A549 (cell line): ENCODE data around the gene PDE4D. TPM values are rescaled to one million over a fixed set of nuclear protein-coding genes. Genes with fewer than 3 reads are reported as not detected.

Source experiments
- ATAC-seq, 2 experiments: fragments of 200-7000 bp in 1 of 2; fragments of >200 bp in 1 of 2; cut with Nextera tagmentation in 1 of 2; cut with Tn5 transposase in 1 of 2; 3 replicates each; pipeline versions ENCODE4 v1.8.0 to v1.9.1; 2018 to 2020; ENCODE audit warnings: mild to moderate bottlenecking in 1 of 2, moderate library complexity in 1 of 2
- CTCF ChIA-PET: fragments of 300-600 bp; sonication (Branson Sonifier 250); formaldehyde crosslinking; extraction: SDS; loops from one replicate; lab custom pipeline; 2021; ENCODE audit warnings: antibody characterized with exemption, inconsistent platforms; lab: Yijun Ruan, JAX
- POLR2A ChIA-PET: fragments of 350-600 bp; formaldehyde crosslinking; extraction: SDS; loops from one replicate; lab custom pipeline; 2021; ENCODE audit warnings: antibody characterized with exemption, inconsistent platforms; lab: Yijun Ruan, JAX
- DNase-seq, 2 experiments: peaks; one replicate each; pipeline versions ENCODE4 v3.0.0 to v3.0.0-alpha.2; 2011 to 2016; ENCODE audit warnings: low read depth in 1 of 2, low spot score in 1 of 2
- FAIRE-seq: peaks from 2 replicates; lab custom pipeline; 2011; peaks lifted over from hg19 to GRCh38; lab: Jason Lieb, UNC
- H3K27ac ChIP-seq, 2 experiments: fragments of >200 bp; sonication (Bioruptor Twin); formaldehyde crosslinking; 3 replicates each; pipeline ENCODE4 v1.5.1; 2016 to 2017
- H3K4me1 ChIP-seq: fragments of >200 bp; sonication (Bioruptor Twin); formaldehyde crosslinking; 3 replicates; pipeline ENCODE4 v1.6.1; 2016
- H3K4me2 ChIP-seq: fragments of >200 bp; sonication (Bioruptor Twin); formaldehyde crosslinking; 3 replicates; pipeline ENCODE4 v1.6.1; 2016
- H3K4me3 ChIP-seq: fragments of >200 bp; sonication (Bioruptor Twin); formaldehyde crosslinking; 3 replicates; pipeline ENCODE4 v1.5.1; 2016
- H3K9me3 ChIP-seq: fragments of >200 bp; sonication (Bioruptor Twin); formaldehyde crosslinking; 3 replicates; pipeline ENCODE4 v1.6.1; 2016
- BHLHE40 ChIP-seq: IDR thresholded peaks from 2 replicates; pipeline ENCODE4 v1.6.1; 2012; ENCODE audit warnings: low read depth, low read length, inconsistent platforms
- CBX2 ChIP-seq: fragments of 200-600 bp; sonication (generic); IDR thresholded peaks from 2 replicates; pipeline ENCODE4 v1.6.1; 2016; ENCODE audit warnings: low read depth, mild to moderate bottlenecking, borderline replicate concordance
- CBX8 ChIP-seq: fragments of 200-600 bp; sonication (generic); IDR thresholded peaks from 2 replicates; pipeline ENCODE4 v1.6.1; 2016
- CEBPB ChIP-seq, 2 experiments: fragments of >200 bp in 1 of 2; sonication (Bioruptor Twin) in 1 of 2; formaldehyde crosslinking in 1 of 2; IDR thresholded peaks; 2 replicates each; pipeline ENCODE4 v1.6.1; 2012 to 2016
- CHD2 ChIP-seq: fragments of 150-350 bp; IDR thresholded peaks from 2 replicates; pipeline ENCODE4 v1.6.1; 2014; ENCODE audit warnings: low read length; ENCODE audit not compliant: partially characterized antibody
- EP300 ChIP-seq, 2 experiments: fragments of >200 bp; sonication (Bioruptor Twin); formaldehyde crosslinking; IDR thresholded peaks; 2 replicates in 1 of 2; 3 replicates in 1 of 2; pipeline ENCODE4 v1.6.1; 2016 to 2017
- FOXS1 ChIP-seq: fragments of 250-450 bp; sonication (Bioruptor Pico); IDR thresholded peaks from 2 replicates; pipeline ENCODE4 v1.5.0; 2020; ENCODE audit warnings: mild to moderate bottlenecking, moderate library complexity
- HEYL ChIP-seq: fragments of 250-450 bp; sonication (Bioruptor Pico); IDR thresholded peaks from 2 replicates; pipeline ENCODE4 v1.8.0; 2021; ENCODE audit warnings: mild to moderate bottlenecking, moderate library complexity
- HOXA7 ChIP-seq: fragments of 250-450 bp; sonication (Bioruptor Pico); IDR thresholded peaks from 2 replicates; pipeline ENCODE4 v1.5.0; 2020; ENCODE audit warnings: mild to moderate bottlenecking, moderate library complexity
- HOXB13 ChIP-seq: fragments of 250-450 bp; sonication (Bioruptor Pico); IDR thresholded peaks from 2 replicates; pipeline ENCODE4 v1.5.0; 2020; ENCODE audit warnings: low read depth, mild to moderate bottlenecking, moderate library complexity
- KDM1A ChIP-seq: fragments of 200-600 bp; sonication (generic); IDR thresholded peaks from 2 replicates; pipeline ENCODE4 v1.6.1; 2016; ENCODE audit warnings: low read depth, mild to moderate bottlenecking
- MAFK ChIP-seq: fragments of 450-650 bp; IDR thresholded peaks from 2 replicates; pipeline ENCODE4 v1.6.1; 2014; ENCODE audit not compliant: partially characterized antibody
- MYC ChIP-seq: IDR thresholded peaks from 2 replicates; pipeline ENCODE4 v1.6.1; 2012; ENCODE audit warnings: mild to moderate bottlenecking, inconsistent platforms, low read length, improper control_type of control experiment, borderline replicate concordance
- NFE2L2 ChIP-seq: fragments of 150-350 bp; conservative IDR thresholded peaks from 2 replicates; pipeline ENCODE4 v1.6.1; 2014; ENCODE audit warnings: low read length
- NPAS2 ChIP-seq: fragments of 250-450 bp; sonication (Bioruptor Pico); IDR thresholded peaks from 2 replicates; pipeline ENCODE4 v1.8.0; 2022; ENCODE audit warnings: mild to moderate bottlenecking, moderate library complexity, borderline replicate concordance
- POLR2A ChIP-seq: IDR thresholded peaks from 2 replicates; pipeline ENCODE4 v1.6.1; 2012; ENCODE audit warnings: mild to moderate bottlenecking, low read length
- RCOR1 ChIP-seq: fragments of 150-350 bp; IDR thresholded peaks from 2 replicates; pipeline ENCODE4 v1.6.1; 2014; ENCODE audit warnings: antibody characterized with exemption, low read length, low read depth
- SMC3 ChIP-seq: fragments of >200 bp; sonication (Bioruptor Twin); formaldehyde crosslinking; IDR thresholded peaks from 3 replicates; pipeline ENCODE4 v1.6.1; 2018; ENCODE audit warnings: inconsistent platforms
- SREBF2 ChIP-seq: fragments of 450-650 bp; IDR thresholded peaks from 2 replicates; pipeline ENCODE4 v1.6.1; 2014; ENCODE audit warnings: mild to moderate bottlenecking, moderate library complexity
- TFCP2L1 ChIP-seq: fragments of 250-450 bp; sonication (Bioruptor Pico); IDR thresholded peaks from 2 replicates; pipeline ENCODE4 v1.5.0; 2021; ENCODE audit warnings: mild to moderate bottlenecking
- ZNF302 ChIP-seq: fragments of 250-450 bp; sonication (Bioruptor Pico); IDR thresholded peaks from 2 replicates; pipeline ENCODE4 v1.9.0; 2021; ENCODE audit warnings: inconsistent platforms, mild to moderate bottlenecking, moderate library complexity
- ZSCAN20 ChIP-seq: fragments of 250-450 bp; sonication (Bioruptor Pico); IDR thresholded peaks from 2 replicates; pipeline ENCODE4 v1.8.0; 2022; ENCODE audit warnings: mild to moderate bottlenecking, moderate library complexity
- WGBS: methylation state at CpG from one replicate; pipeline ENCODE4 v1.1.6; 2017; ENCODE audit errors: missing lambda C conversion rate; 5-methylcytosine and 5-hydroxymethylcytosine counted together
- polyA plus RNA-seq, 4 experiments: library from polyadenylated mRNA; depleted of rRNA in 3 of 4; stranded (reverse); fragments of >200 nt; fragmentation: RNase III in 1 of 4; extraction: RNeasy Plus Mini Kit Qiagen cat#74134 plus additional on column Dnase treatment in 1 of 4; gene quantifications; 2 replicates in 3 of 4; 3 replicates in 1 of 4; pipeline ENCODE4 v1.2.3, GENCODE V29; 2011 to 2017
- TF ChIP-seq, protein P1 (sequence below): IDR thresholded peaks from 2 replicates; pipeline ENCODE4 v1.6.1; 2012
- TF ChIP-seq, protein P2 (sequence below): fragments of 250-450 bp; sonication (Bioruptor Pico); IDR thresholded peaks from 2 replicates; pipeline ENCODE4 v1.5.0; 2021; ENCODE audit warnings: mild to moderate bottlenecking, moderate library complexity, borderline replicate concordance
- TF ChIP-seq, protein P3 (sequence below): fragments of >200 bp; sonication (Bioruptor Twin); formaldehyde crosslinking; IDR thresholded peaks from 3 replicates; pipeline ENCODE4 v1.6.1; 2016
- TF ChIP-seq, protein P4 (sequence below): fragments of 250-450 bp; sonication (Bioruptor Pico); IDR thresholded peaks from 2 replicates; pipeline ENCODE4 v1.5.0; 2020; ENCODE audit warnings: low read depth, mild to moderate bottlenecking, moderate library complexity
- TF ChIP-seq, protein P5 (sequence below): fragments of >200 bp; sonication (Bioruptor Twin); formaldehyde crosslinking; IDR thresholded peaks from 2 replicates; pipeline ENCODE4 v1.6.1; 2016
- TF ChIP-seq, protein P6 (sequence below): fragments of 450-650 bp; IDR thresholded peaks from 2 replicates; pipeline ENCODE4 v1.6.1; 2014; ENCODE audit warnings: antibody characterized with exemption

Gene PDE4D
- polyA plus RNA-seq, 2 of the 4 experiments (the other 2 are of a cell fraction) = 74.0 to 213 TPM

DNA sequence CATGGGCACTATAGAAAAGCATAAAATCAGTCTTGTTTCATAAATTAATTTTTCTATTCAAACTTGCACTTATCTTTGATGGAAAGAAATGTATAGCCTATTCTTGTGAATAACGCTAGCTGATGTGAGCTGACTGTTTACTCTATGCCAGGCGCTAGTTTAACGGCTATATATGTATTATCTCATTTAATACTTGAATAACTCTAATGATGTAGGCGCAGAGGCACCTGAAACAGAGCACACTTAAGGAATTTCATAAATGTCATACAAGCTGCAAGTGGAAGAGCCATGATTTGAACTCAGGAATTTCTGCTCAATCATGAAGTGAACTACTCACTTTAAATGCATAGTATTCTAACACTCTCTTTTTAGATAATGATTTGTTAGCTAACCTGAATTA, 551.8 kb downstream of the PDE4D start:
- ChIA-PET POLR2A (no interaction called here), CTCF (interaction anchor here (2.5 kb wide), 1 partner anchor 26 kb away, joined by 6 read pairs; no protein-coding TSS in a partner anchor)
- DNase-seq = no peak

DNA sequence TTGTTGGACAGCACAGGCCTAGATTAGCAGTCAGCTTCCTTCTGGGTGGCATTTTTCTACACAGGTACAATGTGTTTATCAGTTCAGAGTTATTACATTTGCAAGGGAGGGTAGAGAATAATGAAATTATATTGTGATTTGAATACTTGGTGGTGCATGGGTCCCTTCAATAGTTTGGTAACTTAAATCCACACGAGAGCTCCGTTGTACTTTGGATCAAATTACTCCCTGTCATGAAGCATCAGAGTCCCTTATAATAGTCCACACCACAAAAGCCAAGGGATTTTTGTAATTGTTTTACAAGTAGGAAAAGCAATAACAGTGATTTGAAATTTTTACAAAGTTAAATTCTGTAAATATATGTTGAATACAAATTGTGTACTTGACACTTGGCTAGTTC, 552.4 kb downstream of the PDE4D start:
- TF ChIP-seq HOXB13 (CRISPR knock-in tag) = no peak
- TF ChIP-seq, protein P1, sequence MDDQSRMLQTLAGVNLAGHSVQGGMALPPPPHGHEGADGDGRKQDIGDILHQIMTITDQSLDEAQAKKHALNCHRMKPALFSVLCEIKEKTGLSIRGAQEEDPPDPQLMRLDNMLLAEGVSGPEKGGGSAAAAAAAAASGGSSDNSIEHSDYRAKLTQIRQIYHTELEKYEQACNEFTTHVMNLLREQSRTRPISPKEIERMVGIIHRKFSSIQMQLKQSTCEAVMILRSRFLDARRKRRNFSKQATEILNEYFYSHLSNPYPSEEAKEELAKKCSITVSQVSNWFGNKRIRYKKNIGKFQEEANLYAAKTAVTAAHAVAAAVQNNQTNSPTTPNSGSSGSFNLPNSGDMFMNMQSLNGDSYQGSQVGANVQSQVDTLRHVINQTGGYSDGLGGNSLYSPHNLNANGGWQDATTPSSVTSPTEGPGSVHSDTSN = no peak
- FAIRE-seq (no peak), ATAC-seq (no peak), DNase-seq (no peak)
- Histone ChIP-seq H3K27ac (no peak overlapping the region), H3K4me1 (peaks cover 64% of the 10 kb centered on the region), H3K9me3 (no peaks in the 10 kb centered on the region), H3K4me2 (no peak overlapping the region), H3K4me3 (no peak overlapping the region)
- ChIA-PET CTCF (interaction anchor here (2.5 kb wide), 1 partner anchor 27 kb away, joined by 6 read pairs; no protein-coding TSS in a partner anchor), POLR2A (no interaction called here)
- WGBS = 96% methylated on average over 2 of the region's 2 CpGs

More for the DNA sequence above, 551.8 kb downstream of the PDE4D start:
- Histone ChIP-seq H3K4me1 (peaks cover 64% of the 10 kb centered on the region), H3K4me2 (no peak overlapping the region), H3K4me3 (no peak overlapping the region), H3K27ac (no peak overlapping the region), H3K9me3 (no peaks in the 10 kb centered on the region)
- TF ChIP-seq TFCP2L1 (CRISPR knock-in tag) (no peak), SMC3 (no peak), CHD2 (no peak), MAFK (no peak), SREBF2 (no peak), CBX8 (no peak), ZNF302 (no peak), KDM1A (no peak), NPAS2 (CRISPR knock-in tag) (no peak), RCOR1 (no peak), FOXS1 (CRISPR knock-in tag) (no peak)
- TF ChIP-seq, protein P2, sequence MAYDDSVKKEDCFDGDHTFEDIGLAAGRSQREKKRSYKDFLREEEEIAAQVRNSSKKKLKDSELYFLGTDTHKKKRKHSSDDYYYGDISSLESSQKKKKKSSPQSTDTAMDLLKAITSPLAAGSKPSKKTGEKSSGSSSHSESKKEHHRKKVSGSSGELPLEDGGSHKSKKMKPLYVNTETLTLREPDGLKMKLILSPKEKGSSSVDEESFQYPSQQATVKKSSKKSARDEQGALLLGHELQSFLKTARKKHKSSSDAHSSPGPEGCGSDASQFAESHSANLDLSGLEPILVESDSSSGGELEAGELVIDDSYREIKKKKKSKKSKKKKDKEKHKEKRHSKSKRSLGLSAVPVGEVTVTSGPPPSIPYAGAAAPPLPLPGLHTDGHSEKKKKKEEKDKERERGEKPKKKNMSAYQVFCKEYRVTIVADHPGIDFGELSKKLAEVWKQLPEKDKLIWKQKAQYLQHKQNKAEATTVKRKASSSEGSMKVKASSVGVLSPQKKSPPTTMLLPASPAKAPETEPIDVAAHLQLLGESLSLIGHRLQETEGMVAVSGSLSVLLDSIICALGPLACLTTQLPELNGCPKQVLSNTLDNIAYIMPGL (CRISPR knock-in tag) = no peak
- ATAC-seq (no peak), FAIRE-seq (peak; percentile 39)
- 93% methylated on average over 4 of the region's 4 CpGs for WGBS

DNA sequence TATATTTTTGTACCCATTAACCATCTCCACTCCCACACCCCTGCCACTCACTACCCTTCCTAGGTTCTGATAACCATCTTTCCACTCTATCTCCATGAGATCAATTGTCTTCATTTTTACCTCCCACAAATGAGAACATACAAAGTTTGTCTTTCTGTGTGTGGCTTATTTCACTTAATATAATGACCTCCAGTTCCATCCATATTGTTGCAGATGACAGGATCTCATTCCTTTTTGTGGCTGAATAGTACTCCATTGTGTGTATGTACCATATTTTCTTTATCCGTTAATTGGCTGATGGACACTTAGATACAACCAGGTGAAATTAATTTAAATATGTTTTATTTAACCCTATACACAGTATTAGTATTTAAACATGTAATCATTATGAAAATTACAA, 552.9 kb downstream of the PDE4D start:
- DNase-seq = no peak
- H3K4me2 ChIP-seq = no peak overlapping the region
- FAIRE-seq = no peak
- no peak overlapping the region for H3K27ac ChIP-seq
- ATAC-seq = no peak
- TF ChIP-seq, protein P3, sequence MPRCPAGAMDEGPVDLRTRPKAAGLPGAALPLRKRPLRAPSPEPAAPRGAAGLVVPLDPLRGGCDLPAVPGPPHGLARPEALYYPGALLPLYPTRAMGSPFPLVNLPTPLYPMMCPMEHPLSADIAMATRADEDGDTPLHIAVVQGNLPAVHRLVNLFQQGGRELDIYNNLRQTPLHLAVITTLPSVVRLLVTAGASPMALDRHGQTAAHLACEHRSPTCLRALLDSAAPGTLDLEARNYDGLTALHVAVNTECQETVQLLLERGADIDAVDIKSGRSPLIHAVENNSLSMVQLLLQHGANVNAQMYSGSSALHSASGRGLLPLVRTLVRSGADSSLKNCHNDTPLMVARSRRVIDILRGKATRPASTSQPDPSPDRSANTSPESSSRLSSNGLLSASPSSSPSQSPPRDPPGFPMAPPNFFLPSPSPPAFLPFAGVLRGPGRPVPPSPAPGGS = no peak
- TF ChIP-seq ZNF302 (no peak), EP300 (IDR thresholded peaks at IDR 0.05) (no peak), MYC (no peak), CBX2 (no peak), SREBF2 (no peak), HEYL (no peak), CEBPB (IDR thresholded peaks at IDR 0.05) (no peak), CHD2 (no peak), POLR2A (no peak), NFE2L2 (no peak), TFCP2L1 (CRISPR knock-in tag) (no peak), HOXA7 (CRISPR knock-in tag) (no peak), BHLHE40 (no peak), ZSCAN20 (CRISPR knock-in tag) (no peak)
- TF ChIP-seq, protein P2 (CRISPR knock-in tag) = no peak
- TF ChIP-seq, protein P4, sequence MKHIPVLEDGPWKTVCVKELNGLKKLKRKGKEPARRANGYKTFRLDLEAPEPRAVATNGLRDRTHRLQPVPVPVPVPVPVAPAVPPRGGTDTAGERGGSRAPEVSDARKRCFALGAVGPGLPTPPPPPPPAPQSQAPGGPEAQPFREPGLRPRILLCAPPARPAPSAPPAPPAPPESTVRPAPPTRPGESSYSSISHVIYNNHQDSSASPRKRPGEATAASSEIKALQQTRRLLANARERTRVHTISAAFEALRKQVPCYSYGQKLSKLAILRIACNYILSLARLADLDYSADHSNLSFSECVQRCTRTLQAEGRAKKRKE (CRISPR knock-in tag) = no peak
- TF ChIP-seq, protein P5, sequence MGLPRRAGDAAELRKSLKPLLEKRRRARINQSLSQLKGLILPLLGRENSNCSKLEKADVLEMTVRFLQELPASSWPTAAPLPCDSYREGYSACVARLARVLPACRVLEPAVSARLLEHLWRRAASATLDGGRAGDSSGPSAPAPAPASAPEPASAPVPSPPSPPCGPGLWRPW = no peak
- TF ChIP-seq, protein P6, sequence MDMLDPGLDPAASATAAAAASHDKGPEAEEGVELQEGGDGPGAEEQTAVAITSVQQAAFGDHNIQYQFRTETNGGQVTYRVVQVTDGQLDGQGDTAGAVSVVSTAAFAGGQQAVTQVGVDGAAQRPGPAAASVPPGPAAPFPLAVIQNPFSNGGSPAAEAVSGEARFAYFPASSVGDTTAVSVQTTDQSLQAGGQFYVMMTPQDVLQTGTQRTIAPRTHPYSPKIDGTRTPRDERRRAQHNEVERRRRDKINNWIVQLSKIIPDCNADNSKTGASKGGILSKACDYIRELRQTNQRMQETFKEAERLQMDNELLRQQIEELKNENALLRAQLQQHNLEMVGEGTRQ = no peak
- TF ChIP-seq, all 56 proteins: peak for 0
- no peak overlapping the region for H3K4me3 ChIP-seq
- ChIA-PET POLR2A (no interaction called here), CTCF (interaction anchor here (2.5 kb wide), 1 partner anchor 27 kb away, joined by 6 read pairs; no protein-coding TSS in a partner anchor)
- 96% methylated on average over 1 of the region's 1 CpG for WGBS
- no peaks in the 10 kb centered on the region for H3K9me3 ChIP-seq
- H3K4me1 ChIP-seq = peaks cover 64% of the 10 kb centered on the region; the same call in 2 of the 3 replicates
